GM21786 (cell line): ENCODE results near the gene KAT2B.
"Not testable (repeated sequence)": the region's sequence is repeated elsewhere in the genome, so short reads cannot be mapped to it uniquely, and the experiment has no call there.

ENCODE experiments used
- ATAC-seq: cut with Tn5 transposase; IDR thresholded peaks from one replicate; pipeline ENCODE4 v1.9.1; 2021; ENCODE audit not compliant: unreplicated experiment

The KAT2B gene

DNA sequence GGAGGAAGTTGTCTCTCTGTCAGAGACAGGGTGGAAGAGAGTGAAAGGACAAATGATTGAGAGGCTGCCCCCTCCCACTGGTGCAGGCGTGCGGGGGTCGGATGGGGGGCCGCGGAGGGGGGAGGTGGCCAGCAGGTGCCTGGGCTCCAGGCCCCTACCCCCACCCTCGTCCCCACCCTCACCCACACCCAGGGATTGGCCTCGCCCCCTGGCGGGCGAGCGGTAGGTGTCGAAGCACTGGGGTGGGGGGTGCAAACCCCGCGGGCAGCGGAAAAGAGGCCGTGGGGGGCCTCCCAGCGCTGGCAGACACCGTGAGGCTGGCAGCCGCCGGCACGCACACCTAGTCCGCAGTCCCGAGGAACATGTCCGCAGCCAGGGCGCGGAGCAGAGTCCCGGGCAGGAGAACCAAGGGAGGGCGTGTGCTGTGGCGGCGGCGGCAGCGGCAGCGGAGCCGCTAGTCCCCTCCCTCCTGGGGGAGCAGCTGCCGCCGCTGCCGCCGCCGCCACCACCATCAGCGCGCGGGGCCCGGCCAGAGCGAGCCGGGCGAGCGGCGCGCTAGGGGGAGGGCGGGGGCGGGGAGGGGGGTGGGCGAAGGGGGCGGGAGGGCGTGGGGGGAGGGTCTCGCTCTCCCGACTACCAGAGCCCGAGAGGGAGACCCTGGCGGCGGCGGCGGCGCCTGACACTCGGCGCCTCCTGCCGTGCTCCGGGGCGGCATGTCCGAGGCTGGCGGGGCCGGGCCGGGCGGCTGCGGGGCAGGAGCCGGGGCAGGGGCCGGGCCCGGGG is at the start of gene KAT2B:
Gene KAT2B, plus strand, starts transcription at position 682 of the 783 bp plus-strand sequence. Its CDS starts 32 bp downstream, at position 714.
- peak; percentile 43 for ATAC-seq

- no peak for ATAC-seq
Measured at GRCh38 chr3:19994796-19995195, 45.5 kb upstream of the KAT2B start.

- no peak for ATAC-seq
Measured at GRCh38 chr3:19997502-19997901, 42.7 kb upstream of the KAT2B start.

GRCh38 chr3:20001932-20002331 is 38.3 kb upstream of the KAT2B start:
- no peak for ATAC-seq

- ATAC-seq, result no peak
Measured at GRCh38 chr3:20007960-20008359, 32.3 kb upstream of the KAT2B start.

DNA sequence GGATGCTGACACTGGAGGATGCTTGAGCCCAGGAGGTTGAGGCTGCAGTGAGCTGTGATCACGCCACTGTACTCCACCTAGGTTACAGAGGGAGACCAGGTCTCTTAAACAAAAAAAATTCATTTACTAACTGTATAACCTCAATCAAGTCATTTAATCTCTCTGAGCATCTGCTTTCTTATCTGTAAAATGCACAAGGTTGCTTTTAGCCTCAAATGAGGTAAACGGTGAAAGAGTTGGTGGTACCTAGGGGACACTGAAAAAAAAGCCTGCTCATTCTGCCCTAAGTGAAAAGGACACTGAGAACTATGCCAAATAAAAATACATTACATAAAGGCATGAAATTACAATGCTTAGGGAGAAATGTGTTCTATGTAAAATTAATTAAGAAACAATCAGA is 31.6 kb upstream of the KAT2B start:
- ATAC-seq, result no peak

DNA sequence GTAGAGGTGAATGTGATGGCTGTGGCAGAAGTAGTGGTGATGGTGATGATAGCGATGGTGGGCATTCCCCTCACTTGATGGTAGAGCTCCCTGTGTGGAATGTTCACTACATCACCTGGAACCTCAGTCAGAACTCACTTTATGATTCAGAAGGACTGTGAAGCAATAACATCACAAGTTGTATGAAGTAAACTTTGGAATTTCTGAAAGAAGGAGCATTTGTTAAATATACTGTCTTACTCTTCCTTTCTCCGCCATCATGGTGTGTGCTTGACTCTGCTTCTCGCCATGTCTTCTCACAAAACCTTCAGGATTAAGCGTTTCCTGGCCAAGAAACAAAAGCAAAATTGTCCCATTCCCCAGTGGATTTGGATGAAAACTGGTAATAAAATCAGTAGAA is 28.1 kb upstream of the KAT2B start, which contains the start of gene PP2D1:
Gene PP2D1, minus strand, starts transcription at position 101 of the 400 bp plus-strand sequence. CDS start 192 bp downstream, outside the sequence.
- no peak for ATAC-seq

DNA sequence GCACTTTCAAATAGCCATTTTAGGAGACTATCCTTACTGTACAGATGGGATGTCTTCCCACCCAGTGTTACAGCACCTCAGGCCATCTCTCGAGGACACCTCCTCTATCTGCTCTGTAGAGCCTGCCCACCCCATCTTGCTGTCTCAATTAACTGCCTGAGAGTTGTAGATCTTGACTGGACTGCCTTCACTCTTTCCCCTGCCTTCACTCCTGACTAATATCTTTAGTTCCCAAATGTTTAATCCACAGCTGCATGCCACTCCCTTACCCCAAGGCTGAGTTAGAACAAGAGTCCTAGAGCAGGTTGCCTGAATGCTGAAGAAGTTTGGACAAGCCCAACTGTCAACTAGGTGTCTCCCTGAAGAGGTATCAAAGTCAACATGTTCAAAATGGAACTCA is 26.9 kb upstream of the KAT2B start:
- ATAC-seq, result no peak

DNA sequence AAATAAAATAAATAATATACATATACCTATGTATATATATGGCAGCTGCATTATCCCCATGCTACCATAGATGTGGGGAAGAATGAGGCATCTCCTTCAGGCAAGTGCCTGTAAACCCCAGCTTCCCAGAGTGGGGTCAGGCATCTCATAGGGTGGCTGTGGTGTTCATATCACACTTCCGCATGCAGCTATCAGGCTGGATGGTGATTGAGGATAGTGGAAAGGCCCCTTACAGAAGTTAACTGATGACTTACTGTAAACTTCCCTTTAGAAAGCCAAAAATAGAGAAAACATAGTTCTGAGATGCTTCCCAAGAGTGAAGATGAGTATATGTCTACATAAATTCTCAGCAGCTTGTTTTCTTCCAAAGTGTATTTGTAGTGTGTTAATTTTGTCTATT is 24.7 kb upstream of the KAT2B start:
- no peak for ATAC-seq

- ATAC-seq, result not testable (repeated sequence)
Measured at GRCh38 chr3:20016076-20016475, 24.2 kb upstream of the KAT2B start.

GRCh38 chr3:20022954-20023622 is 17.2 kb upstream of the KAT2B start:
- no peak for ATAC-seq

- no peak for ATAC-seq
Measured at GRCh38 chr3:20023623-20024405, 16.4 kb upstream of the KAT2B start.

- ATAC-seq, result no peak
Measured at GRCh38 chr3:20027136-20027535, 13.1 kb upstream of the KAT2B start.

GRCh38 chr3:20028905-20029331 is 11.3 kb upstream of the KAT2B start:
- no peak for ATAC-seq

DNA sequence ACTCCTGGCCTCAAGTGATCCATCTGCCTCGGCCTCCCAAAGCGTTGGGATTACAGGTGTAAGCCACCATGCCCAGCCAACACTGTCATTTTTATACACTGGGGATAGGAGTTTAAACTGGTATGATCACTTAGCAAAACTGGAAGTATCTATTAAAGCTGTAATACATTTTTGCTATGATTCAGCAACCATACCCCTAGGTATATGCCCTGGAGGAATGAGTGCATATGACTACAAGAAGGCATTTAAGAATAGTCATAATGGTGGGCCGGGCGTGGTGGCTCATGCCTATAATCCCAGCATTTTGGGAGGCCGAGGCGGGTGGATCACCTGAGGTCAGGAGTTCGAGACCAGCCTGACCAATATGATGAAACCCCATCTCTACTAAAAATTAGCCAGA is 8.3 kb upstream of the KAT2B start:
- not testable (repeated sequence) for ATAC-seq

- ATAC-seq, result no peak
Measured at GRCh38 chr3:20035019-20035418, 5.2 kb upstream of the KAT2B start.

DNA sequence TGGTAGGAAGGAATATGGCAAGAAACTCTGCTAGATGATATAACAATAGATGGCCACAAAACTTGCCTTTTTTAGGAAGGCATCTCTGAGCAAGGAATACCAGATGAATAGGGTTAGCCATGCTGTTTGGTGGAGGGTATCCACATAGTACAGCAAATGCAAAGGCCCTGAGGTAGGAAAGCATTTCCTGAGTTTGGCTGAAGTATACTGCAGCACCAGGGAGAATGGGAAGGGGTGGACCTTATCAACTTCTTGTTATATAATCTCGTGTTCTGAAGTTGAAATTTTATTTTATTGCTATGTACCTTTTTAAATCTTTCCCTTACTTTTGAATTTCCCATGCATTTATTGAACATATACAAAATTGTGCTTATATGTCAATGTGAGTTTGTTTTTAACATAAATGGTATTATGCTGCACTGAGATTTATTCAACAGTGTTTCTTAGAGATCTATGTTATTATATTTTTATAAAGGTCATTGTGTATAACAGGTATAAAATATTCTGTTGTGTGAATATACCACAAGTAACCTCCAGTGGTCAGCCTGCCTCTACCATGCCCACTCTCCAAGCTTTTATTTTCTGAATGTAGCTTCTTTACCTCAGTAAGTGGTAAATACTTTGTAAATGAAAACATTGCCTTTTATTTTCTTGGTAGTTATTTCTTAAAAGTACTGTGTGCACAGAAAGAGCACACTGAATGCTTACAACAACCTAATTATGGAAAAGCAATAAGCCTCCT is 2.8 kb upstream of the KAT2B start:
- ATAC-seq, result no peak

- no peak for ATAC-seq
Measured at GRCh38 chr3:20038699-20039465, 1.4 kb upstream of the KAT2B start.

DNA sequence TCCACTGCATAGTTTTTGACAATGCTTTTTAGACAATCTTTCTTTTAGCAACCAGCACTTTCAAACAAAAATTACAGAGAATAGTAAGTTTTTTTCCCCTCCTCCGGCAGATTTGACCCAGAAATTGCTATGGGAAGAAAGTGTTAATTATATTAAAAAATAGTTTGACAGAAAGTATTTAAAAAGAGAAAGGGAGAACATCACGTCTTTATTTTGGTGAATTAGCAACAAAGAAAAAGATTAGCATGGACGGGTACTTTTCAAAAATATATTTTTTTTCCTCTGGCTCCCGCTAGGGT is 831 bp upstream of the KAT2B start:
- no peak for ATAC-seq

DNA sequence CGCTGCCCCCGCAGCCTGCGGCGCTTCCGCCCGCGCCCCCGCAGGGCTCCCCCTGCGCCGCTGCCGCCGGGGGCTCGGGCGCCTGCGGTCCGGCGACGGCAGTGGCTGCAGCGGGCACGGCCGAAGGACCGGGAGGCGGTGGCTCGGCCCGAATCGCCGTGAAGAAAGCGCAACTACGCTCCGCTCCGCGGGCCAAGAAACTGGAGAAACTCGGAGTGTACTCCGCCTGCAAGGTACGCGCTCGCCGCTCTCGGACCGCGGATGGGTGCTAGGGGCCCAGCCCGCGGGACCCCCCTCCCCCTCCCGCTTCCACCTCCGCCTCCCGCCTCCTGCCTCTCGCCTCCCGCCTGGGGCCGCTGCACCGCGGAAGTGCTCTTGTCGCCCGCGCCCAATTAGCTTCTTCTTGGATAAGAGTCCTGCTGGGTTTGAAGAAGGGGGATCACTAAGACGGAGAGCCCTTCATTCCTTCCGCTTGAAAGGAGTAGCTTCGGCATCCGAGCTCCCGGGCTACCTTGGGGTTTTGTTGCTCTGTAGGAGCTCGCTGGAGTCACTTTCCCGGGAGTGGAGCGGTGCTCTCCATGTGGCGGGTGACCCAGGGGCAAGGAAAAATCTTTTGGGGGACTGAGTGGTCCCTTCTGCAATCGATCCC is 426 bp downstream of the KAT2B start:
- peak; percentile 40 for ATAC-seq
